Nucleus accumbens (tissue), 56 donors: ENCODE results near the gene SGK2.

ENCODE experiments used
- DNase-seq, 56 donors: peaks; one replicate each; lab custom pipeline; 2025; lab: John Stamatoyannopoulos, UW

The SGK2 gene

GRCh38 chr20:43535370-43536004 is 23.3 kb upstream of the SGK2 start:
- no peak for DNase-seq

GRCh38 chr20:43536041-43536816 is 22.6 kb upstream of the SGK2 start:
- no peak for DNase-seq

GRCh38 chr20:43536817-43537440 is 21.9 kb upstream of the SGK2 start:
- DNase-seq, result no peak

DNA sequence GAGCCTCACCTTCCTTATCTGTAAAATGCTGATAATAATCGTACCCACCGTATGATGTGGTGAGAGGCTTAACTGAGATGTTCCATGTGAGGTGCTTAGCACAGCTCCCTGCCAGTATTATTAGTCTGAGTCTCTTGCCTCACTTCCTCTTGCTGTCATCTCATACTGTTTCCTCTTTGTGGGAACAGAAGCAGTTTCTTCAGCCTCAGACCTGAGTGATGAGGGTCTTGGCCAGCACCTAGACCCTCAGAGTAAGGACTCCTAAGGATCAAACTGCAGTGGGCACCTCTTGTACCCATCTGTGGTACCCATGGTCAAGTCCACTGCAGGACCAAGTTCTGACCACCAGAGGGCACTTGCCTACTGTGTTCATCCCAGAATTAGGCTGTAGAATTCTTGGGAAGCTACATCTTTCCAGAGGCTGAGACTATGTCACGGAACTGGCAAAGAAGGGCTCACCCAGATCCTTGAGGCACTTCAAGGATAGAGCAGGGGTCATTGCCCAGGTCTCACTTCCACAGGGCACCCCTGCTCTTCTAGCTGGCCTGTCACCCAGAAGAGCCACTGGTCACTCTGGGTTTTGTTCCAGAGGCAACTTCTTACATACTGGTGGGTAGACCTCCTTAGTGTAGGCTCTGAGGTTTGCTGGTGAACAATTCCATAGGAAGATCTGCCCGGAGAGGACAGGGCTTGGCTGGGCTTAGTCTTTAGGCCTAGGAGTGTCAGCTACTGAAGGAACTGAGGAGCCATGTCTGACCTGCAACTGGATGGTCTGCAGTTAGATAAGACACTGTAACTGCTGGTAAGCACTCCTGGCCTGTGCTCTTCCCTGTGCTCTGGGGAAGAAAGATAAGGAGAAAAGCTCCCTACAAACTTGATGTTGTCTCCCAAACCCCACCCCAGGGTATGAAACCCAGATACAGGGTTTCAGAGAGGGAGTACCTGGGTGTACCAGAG is 20.6 kb upstream of the SGK2 start:
- DNase-seq, result peak in 43 of 56 donors; percentile 5 to 81 (median 35)

GRCh38 chr20:43538878-43539700 is 19.7 kb upstream of the SGK2 start:
- no peak for DNase-seq

- no peak for DNase-seq
Measured at GRCh38 chr20:43539975-43540672, 18.7 kb upstream of the SGK2 start.

DNA sequence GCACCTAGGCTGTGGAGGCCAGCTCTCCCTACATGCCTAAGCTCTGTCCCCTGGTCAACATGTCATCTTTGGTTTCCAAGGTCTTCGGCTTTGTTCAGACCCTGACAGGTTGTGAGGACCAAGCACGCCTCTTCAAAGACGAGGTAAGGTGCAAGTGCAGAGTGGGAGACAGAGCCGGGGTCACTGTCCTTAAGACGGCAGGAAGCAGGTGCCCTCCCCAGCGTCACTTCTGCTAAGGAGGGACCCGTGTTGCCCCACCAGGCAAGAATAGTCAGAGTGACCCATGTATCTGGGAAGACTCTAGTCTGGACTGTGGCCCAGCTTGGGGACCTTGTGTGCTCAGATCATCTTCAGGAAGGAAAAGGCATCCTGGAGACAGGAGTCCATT is 18.2 kb upstream of the SGK2 start:
- DNase-seq, result no peak

- DNase-seq, result no peak
Measured at GRCh38 chr20:43541214-43541613, 17.6 kb upstream of the SGK2 start.

DNA sequence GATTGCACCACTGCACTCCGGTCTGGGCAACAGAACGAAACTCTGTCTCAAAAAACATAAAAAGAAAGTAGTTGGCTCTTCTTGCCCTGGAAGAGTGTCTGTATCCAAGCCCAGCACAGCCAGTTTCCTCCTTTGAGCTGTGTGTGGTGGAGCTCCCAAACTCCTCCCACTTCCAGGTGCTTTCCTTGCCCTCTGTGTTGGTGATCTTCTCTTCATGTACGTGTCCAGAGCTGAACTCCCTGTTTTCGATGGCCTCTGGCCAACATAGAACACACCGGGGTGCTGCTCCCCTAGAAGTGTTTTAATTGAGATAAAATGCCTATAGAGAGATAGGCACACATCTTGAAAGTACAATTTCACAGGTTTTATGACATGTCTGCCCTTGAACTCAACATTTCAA is 16.7 kb upstream of the SGK2 start:
- DNase-seq, result no peak

- DNase-seq, result no peak
Measured at GRCh38 chr20:43542674-43543073, 16.2 kb upstream of the SGK2 start.

- DNase-seq, result no peak
Measured at GRCh38 chr20:43543138-43543537, 15.7 kb upstream of the SGK2 start.

GRCh38 chr20:43544501-43544900 is 14.3 kb upstream of the SGK2 start:
- DNase-seq, result no peak

DNA sequence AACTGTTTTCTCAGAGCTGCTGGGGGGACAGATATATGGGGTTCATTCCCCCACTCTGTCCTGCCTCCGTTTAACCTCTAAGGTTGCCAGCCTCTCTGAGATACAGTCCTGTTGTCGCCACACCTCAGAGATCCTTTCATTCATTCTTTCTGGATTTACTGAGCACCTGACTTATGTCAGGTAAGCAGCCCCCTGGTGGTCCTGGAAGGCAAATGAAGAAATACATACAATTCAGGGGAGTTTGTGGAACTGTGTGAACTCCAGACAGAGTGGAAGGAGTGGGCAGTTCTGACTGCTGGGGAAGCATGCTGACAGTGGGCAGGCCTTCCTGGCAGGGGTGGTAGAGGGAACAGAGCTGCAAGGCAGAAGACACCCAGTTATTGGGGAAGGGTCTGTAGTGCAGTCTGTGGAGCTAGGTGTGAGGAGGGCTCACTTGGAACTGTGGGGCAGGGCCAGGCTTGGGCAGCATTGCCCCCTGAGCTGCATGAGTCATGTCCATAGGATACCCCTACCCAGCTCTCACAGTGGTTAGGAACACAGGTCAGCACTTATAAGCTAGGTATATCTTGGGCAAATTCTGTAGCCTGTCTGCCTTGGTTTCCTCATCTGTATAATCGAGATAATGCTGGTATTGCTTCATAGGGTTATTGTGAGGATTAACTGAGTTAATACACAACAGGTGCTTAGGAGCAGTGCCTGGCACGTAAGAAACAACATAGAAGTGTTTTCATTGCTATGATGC is 12.8 kb upstream of the SGK2 start:
- DNase-seq, result no peak

- no peak for DNase-seq
Measured at GRCh38 chr20:43548273-43548880, 10.4 kb upstream of the SGK2 start.

GRCh38 chr20:43549416-43550065 is 9.3 kb upstream of the SGK2 start:
- DNase-seq, result no peak

DNA sequence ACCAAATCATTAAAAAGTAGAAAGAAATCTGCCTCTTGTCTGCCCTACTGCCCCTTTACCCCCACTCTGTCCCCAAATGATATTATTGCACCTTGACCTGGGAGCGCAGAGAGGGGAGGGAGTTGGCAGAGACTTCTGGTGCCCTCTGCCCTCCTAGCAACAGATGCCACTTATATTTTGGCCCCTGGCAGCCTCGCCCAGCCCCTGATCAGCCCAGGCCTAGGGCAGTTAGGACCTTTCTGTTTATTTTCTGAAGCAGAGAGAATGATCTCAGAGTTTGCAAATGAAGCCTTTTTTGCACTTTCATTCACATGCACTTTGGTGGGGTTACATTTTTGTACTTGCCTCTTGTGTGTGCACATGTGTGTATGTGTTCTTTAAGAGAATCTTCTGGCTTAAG is 8.4 kb upstream of the SGK2 start:
- DNase-seq, result no peak

DNA sequence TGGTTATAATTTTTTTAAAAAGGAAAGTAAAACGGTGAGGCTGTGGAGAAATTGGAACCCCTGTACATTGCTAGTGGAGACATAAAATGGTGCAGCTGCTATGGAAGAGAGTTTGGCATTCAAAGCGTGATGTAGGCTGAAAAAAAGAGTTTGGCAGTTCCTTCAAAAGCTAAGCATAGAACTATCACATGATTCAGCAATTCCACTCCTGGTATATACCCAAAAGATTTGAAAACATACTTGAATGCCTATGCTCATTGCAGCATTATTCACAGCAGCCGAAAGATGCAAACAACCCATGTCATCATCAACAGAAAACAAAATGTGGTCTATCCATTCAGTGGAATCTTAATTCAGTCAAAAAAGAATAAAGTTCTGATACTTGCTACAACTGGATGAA is 4.5 kb upstream of the SGK2 start:
- no peak for DNase-seq
